ENCODE measurements around the gene GTF2H4.
"Not testable (repeated sequence)": the region's sequence is repeated elsewhere in the genome, so short reads cannot be mapped to it uniquely, and the experiment has no call there.

GTF2H4 gene

DNA sequence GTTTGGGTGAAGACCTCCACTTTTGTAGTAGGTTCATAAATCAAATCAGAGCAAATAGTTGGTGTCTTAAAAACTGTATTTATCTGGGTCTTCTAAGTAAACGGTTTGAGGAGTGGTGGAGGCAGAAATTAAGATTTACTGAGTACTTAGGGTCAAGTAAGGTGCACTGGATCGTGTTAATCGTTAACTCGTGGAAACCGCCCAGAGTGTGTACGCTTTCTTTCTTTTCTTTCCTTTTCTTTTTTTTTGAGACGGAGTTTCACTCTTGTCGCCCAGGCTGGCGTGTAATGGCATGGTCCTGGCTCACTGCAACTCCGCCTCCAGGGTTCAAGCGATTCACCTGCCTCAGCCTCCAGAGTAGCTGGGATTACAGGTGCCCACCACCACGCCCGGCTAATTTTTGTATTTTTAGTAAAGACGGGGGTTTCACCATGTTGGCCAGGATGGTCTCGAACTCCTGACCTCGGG lies 683 bp upstream of the GTF2H4 start:
- not testable (repeated sequence) for H3K9ac ChIP-seq (ENCODE audit: low read length); H3K27me3 ChIP-seq (ENCODE audit: control insufficient read depth, insufficient read depth, low read length); H3K27ac ChIP-seq (ENCODE audit: low read depth, low read length); H3K4me1 ChIP-seq (ENCODE audit: control insufficient read depth, insufficient read depth, low read length); H3K36me3 ChIP-seq (ENCODE audit: control insufficient read depth, insufficient read depth, low read length)
- H3K4me3 ChIP-seq (ENCODE audit: low read length), result peak overlapping the region; percentile 54

GRCh38 chr6:30908700-30909099 lies 693 bp downstream of the GTF2H4 start:
- H3K9ac ChIP-seq (ENCODE audit: low read length), result peak overlapping the region; percentile 3
- peaks cover 5% of the 10 kb centered on the region for H3K4me1 ChIP-seq (ENCODE audit: control insufficient read depth, insufficient read depth, low read length)
- H3K27me3 ChIP-seq (ENCODE audit: control insufficient read depth, insufficient read depth, low read length), result no peaks in the 10 kb centered on the region
- H3K36me3 ChIP-seq (ENCODE audit: control insufficient read depth, insufficient read depth, low read length), result peaks cover 9% of the 10 kb centered on the region
- H3K4me3 ChIP-seq (ENCODE audit: low read length), result peak overlapping the region; percentile 75
- H3K27ac ChIP-seq (ENCODE audit: low read depth, low read length), result no peak overlapping the region

DNA sequence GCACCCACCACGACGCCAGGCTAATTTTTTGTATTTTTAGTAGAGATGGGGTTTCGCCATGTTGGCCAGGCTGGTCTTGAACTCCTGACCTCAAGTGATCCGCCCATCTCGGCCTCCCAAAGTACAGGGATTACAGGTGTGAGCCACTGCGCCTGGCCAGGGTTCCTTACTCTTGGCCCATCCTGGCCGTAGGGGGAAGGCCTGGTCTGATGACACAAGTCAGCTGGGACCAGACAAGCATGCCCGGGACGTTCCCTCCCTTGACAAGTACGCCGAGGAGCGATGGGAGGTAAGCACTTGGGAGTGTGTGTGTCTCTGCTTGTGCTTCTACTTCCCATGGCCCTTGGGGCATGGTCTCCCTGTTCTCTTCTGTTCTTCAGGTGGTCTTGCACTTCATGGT lies 2.5 kb downstream of the GTF2H4 start:
- not testable (repeated sequence) for H3K36me3 ChIP-seq (ENCODE audit: control insufficient read depth, insufficient read depth, low read length); H3K9ac ChIP-seq (ENCODE audit: low read length); H3K27ac ChIP-seq (ENCODE audit: low read depth, low read length); H3K27me3 ChIP-seq (ENCODE audit: control insufficient read depth, insufficient read depth, low read length); H3K4me3 ChIP-seq (ENCODE audit: low read length)
- peaks cover 14% of the 10 kb centered on the region for H3K4me1 ChIP-seq (ENCODE audit: control insufficient read depth, insufficient read depth, low read length)

GRCh38 chr6:30912746-30913520 lies 4.9 kb downstream of the GTF2H4 start:
- Histone ChIP-seq H3K9ac (ENCODE audit: low read length) (no peak overlapping the region), H3K36me3 (ENCODE audit: control insufficient read depth, insufficient read depth, low read length) (peaks cover 19% of the 10 kb centered on the region), H3K27ac (ENCODE audit: low read depth, low read length) (no peak overlapping the region), H3K27me3 (ENCODE audit: control insufficient read depth, insufficient read depth, low read length) (no peaks in the 10 kb centered on the region), H3K4me1 (ENCODE audit: control insufficient read depth, insufficient read depth, low read length) (peaks cover 14% of the 10 kb centered on the region), H3K4me3 (ENCODE audit: low read length) (peak overlapping the region; percentile 65)

DNA sequence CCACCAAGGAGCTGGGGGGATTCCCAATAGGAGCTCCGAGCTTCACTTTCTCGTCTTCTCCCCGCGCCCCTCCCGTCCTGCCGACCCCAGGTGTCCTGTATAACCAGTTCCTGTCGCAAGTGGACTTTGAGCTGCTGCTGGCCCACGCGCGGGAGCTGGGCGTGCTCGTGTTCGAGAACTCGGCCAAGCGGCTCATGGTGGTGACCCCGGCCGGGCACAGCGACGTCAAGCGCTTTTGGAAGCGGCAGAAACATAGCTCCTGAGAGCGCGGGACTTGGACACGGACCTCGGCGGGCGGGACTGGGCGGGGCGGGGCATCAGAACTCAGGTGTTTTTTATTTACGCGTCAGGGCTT lies 5.7 kb downstream of the GTF2H4 start:
- H3K4me1 ChIP-seq (ENCODE audit: control insufficient read depth, insufficient read depth, low read length), result peaks cover 11% of the 10 kb centered on the region
- H3K4me3 ChIP-seq (ENCODE audit: low read length), result peak overlapping the region; percentile 65
- no peaks in the 10 kb centered on the region for H3K27me3 ChIP-seq (ENCODE audit: control insufficient read depth, insufficient read depth, low read length)
- H3K36me3 ChIP-seq (ENCODE audit: control insufficient read depth, insufficient read depth, low read length), result peaks cover 24% of the 10 kb centered on the region
- peak overlapping the region; percentile 96 for H3K27ac ChIP-seq (ENCODE audit: low read depth, low read length)
- H3K9ac ChIP-seq (ENCODE audit: low read length), result no peak overlapping the region

- H3K9ac ChIP-seq (ENCODE audit: low read length), result peak within 1 kb of the TSS; percentile 94
- H3K4me1 ChIP-seq (ENCODE audit: control insufficient read depth, insufficient read depth, low read length), result peaks cover 8% of the 10 kb centered on the region
- H3K27ac ChIP-seq (ENCODE audit: low read depth, low read length), result peak within 1 kb of the TSS; percentile 96
- H3K27me3 ChIP-seq (ENCODE audit: control insufficient read depth, insufficient read depth, low read length), result no peaks in the 10 kb centered on the region
- H3K36me3 ChIP-seq (ENCODE audit: control insufficient read depth, insufficient read depth, low read length), result peaks cover 25% of the 10 kb centered on the region
- peak within 1 kb of the TSS; percentile 78 for H3K4me3 ChIP-seq (ENCODE audit: low read length)
Measured at GRCh38 chr6:30914076-30914853, 6.3 kb downstream of the GTF2H4 start, which contains the start of gene VARS2. VARS2 (plus strand) TSS chr6:30914238; CDS start chr6:30914837, 599 bp downstream.

- Histone ChIP-seq H3K27ac (ENCODE audit: low read depth, low read length) (peak overlapping the region; percentile 96), H3K27me3 (ENCODE audit: control insufficient read depth, insufficient read depth, low read length) (no peaks in the 10 kb centered on the region), H3K4me1 (ENCODE audit: control insufficient read depth, insufficient read depth, low read length) (peaks cover 8% of the 10 kb centered on the region), H3K36me3 (ENCODE audit: control insufficient read depth, insufficient read depth, low read length) (peaks cover 33% of the 10 kb centered on the region), H3K4me3 (ENCODE audit: low read length) (peak overlapping the region; percentile 78), H3K9ac (ENCODE audit: low read length) (peak overlapping the region; percentile 94)
Measured at GRCh38 chr6:30914854-30915590, 7.0 kb downstream of the GTF2H4 start.

- peaks cover 8% of the 10 kb centered on the region for H3K4me1 ChIP-seq (ENCODE audit: control insufficient read depth, insufficient read depth, low read length)
- no peaks in the 10 kb centered on the region for H3K27me3 ChIP-seq (ENCODE audit: control insufficient read depth, insufficient read depth, low read length)
- no peak overlapping the region for H3K9ac ChIP-seq (ENCODE audit: low read length)
- H3K27ac ChIP-seq (ENCODE audit: low read depth, low read length), result peak overlapping the region; percentile 96
- H3K4me3 ChIP-seq (ENCODE audit: low read length), result peak overlapping the region; percentile 78
- H3K36me3 ChIP-seq (ENCODE audit: control insufficient read depth, insufficient read depth, low read length), result peaks cover 37% of the 10 kb centered on the region
Measured at GRCh38 chr6:30915591-30915946, 7.6 kb downstream of the GTF2H4 start.

DNA sequence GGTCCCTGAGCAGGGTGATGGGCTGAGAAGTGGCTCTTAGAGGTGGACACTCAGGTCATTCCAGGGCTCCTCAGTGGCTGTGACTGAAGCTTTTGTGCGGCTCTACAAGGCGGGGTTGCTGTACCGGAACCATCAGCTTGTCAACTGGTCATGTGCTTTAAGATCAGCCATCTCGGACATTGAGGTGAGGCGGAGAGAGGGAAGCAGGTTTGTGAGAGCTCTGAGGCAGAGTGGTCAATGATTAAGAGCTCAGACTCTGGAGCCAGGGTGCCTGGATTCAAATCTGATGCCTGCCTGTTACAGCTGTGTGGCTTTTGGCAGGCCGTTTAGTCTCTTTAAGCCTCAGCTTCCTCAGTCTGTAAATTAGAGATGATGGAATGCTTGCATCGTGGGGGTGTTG lies 9.0 kb downstream of the GTF2H4 start:
- no peak overlapping the region for H3K27ac ChIP-seq (ENCODE audit: low read depth, low read length)
- H3K4me3 ChIP-seq (ENCODE audit: low read length), result no peak overlapping the region
- H3K9ac ChIP-seq (ENCODE audit: low read length), result no peak overlapping the region
- H3K4me1 ChIP-seq (ENCODE audit: control insufficient read depth, insufficient read depth, low read length), result peaks cover 8% of the 10 kb centered on the region
- no peaks in the 10 kb centered on the region for H3K27me3 ChIP-seq (ENCODE audit: control insufficient read depth, insufficient read depth, low read length)
- H3K36me3 ChIP-seq (ENCODE audit: control insufficient read depth, insufficient read depth, low read length), result peaks cover 41% of the 10 kb centered on the region

GRCh38 chr6:30917487-30917886 lies 9.5 kb downstream of the GTF2H4 start:
- Histone ChIP-seq H3K27ac (ENCODE audit: low read depth, low read length) (no peak overlapping the region), H3K4me1 (ENCODE audit: control insufficient read depth, insufficient read depth, low read length) (peaks cover 8% of the 10 kb centered on the region), H3K27me3 (ENCODE audit: control insufficient read depth, insufficient read depth, low read length) (no peaks in the 10 kb centered on the region), H3K9ac (ENCODE audit: low read length) (no peak overlapping the region), H3K4me3 (ENCODE audit: low read length) (no peak overlapping the region), H3K36me3 (ENCODE audit: control insufficient read depth, insufficient read depth, low read length) (peaks cover 40% of the 10 kb centered on the region)

GRCh38 chr6:30918670-30919069 lies 10.7 kb downstream of the GTF2H4 start:
- Histone ChIP-seq H3K27me3 (ENCODE audit: control insufficient read depth, insufficient read depth, low read length) (no peaks in the 10 kb centered on the region), H3K4me3 (ENCODE audit: low read length) (no peak overlapping the region), H3K4me1 (ENCODE audit: control insufficient read depth, insufficient read depth, low read length) (peaks cover 8% of the 10 kb centered on the region), H3K36me3 (ENCODE audit: control insufficient read depth, insufficient read depth, low read length) (peaks cover 49% of the 10 kb centered on the region), H3K27ac (ENCODE audit: low read depth, low read length) (no peak overlapping the region), H3K9ac (ENCODE audit: low read length) (no peak overlapping the region)

- Histone ChIP-seq H3K36me3 (ENCODE audit: control insufficient read depth, insufficient read depth, low read length) (peaks cover 47% of the 10 kb centered on the region), H3K27ac (ENCODE audit: low read depth, low read length) (no peak overlapping the region), H3K4me3 (ENCODE audit: low read length) (no peak overlapping the region), H3K27me3 (ENCODE audit: control insufficient read depth, insufficient read depth, low read length) (no peaks in the 10 kb centered on the region), H3K9ac (ENCODE audit: low read length) (no peak overlapping the region), H3K4me1 (ENCODE audit: control insufficient read depth, insufficient read depth, low read length) (no peaks in the 10 kb centered on the region)
Measured at GRCh38 chr6:30922447-30922852, 14.4 kb downstream of the GTF2H4 start.
